K562 (cell line): ENCODE measurements around the gene FAM117A. TPM values are rescaled to one million over a fixed set of nuclear protein-coding genes. Genes with fewer than 3 reads are reported as not detected.

Experiments used
- ATAC-seq: fragments of 200-7000 bp; cut with Tn5 transposase; 3 replicates; pipeline ENCODE4 v1.9.1; 2020; ENCODE audit warnings: moderate library complexity
- BruUV-seq: library from RNA; stranded (reverse); fragments of 400-500 nt; replicated peaks from 2 replicates; lab custom pipeline; 2021; lab: Mats Ljungman, UMichigan
- CTCF ChIA-PET: fragments of 300-600 bp; formaldehyde crosslinking; extraction: SDS; loops from one replicate; lab custom pipeline; 2021; ENCODE audit warnings: low intra/inter-chr PET ratio; lab: Yijun Ruan, JAX
- POLR2A ChIA-PET: fragments of 300-600, 350-650 bp; sonication (Branson Sonifier 250); formaldehyde crosslinking; extraction: SDS; loops from one replicate; lab custom pipeline; 2021; ENCODE audit warnings: antibody characterized with exemption, inconsistent platforms; lab: Yijun Ruan, JAX
- DNase-seq, 4 experiments: peaks; one replicate each; pipeline versions ENCODE4 v3.0.0 to v3.0.0-alpha.2; 2011 to 2018; ENCODE audit warnings: low spot score in 3 of 4, mixed read lengths in 3 of 4; ENCODE audit errors: extremely low read depth in 1 of 4
- FAIRE-seq: peaks from 2 replicates; lab custom pipeline; 2011; peaks lifted over from hg19 to GRCh38; lab: Jason Lieb, UNC
- H2AFZ ChIP-seq: 2 replicates; pipeline ENCODE4 v1.6.0; 2011; ENCODE audit warnings: low read depth, low read length, control low read depth, inconsistent platforms
- H3K27ac ChIP-seq: fragments of 200-600 bp; 3 replicates; pipeline ENCODE4 v1.8.0; 2011; ENCODE audit warnings: low read depth, mild to moderate bottlenecking, control low read depth, inconsistent platforms, low read length, moderate library complexity, mixed read lengths; ENCODE audit errors: extremely low read depth
- H3K27me3 ChIP-seq, 2 experiments: fragments of 300-600 bp in 1 of 2; 2 replicates in 1 of 2; 3 replicates in 1 of 2; pipeline versions ENCODE4 v1.6.0 to v1.8.0; 2011; ENCODE audit warnings: inconsistent platforms in 2 of 2, low read length in 2 of 2, mild to moderate bottlenecking in 1 of 2, mixed read lengths in 1 of 2, moderate library complexity in 1 of 2; ENCODE audit not compliant: control insufficient read depth in 2 of 2, insufficient read depth in 2 of 2
- H3K36me3 ChIP-seq: fragments of 300-600 bp; 3 replicates; pipeline ENCODE4 v1.8.0; 2011; ENCODE audit warnings: mild to moderate bottlenecking, low read length, inconsistent platforms; ENCODE audit not compliant: control insufficient read depth, insufficient read depth
- H3K4me1 ChIP-seq, 2 experiments: fragments of 200-600 bp in 1 of 2; replicated peaks in 1 of 2; 2 replicates in 1 of 2; 3 replicates in 1 of 2; pipeline versions ENCODE4 v1.5.1 to v1.8.0; 2011; ENCODE audit warnings: inconsistent platforms in 2 of 2, low read length in 2 of 2, mild to moderate bottlenecking in 1 of 2, mixed read lengths in 1 of 2, moderate library complexity in 1 of 2; ENCODE audit not compliant: control insufficient read depth in 2 of 2, insufficient read depth in 2 of 2
- H3K4me2 ChIP-seq: 2 replicates; pipeline ENCODE4 v1.6.1; 2011; ENCODE audit warnings: low read length, control low read depth, inconsistent platforms, mixed read lengths; ENCODE audit not compliant: insufficient read depth
- H3K4me3 ChIP-seq: fragments of 200-600 bp; sonication (generic), shearing (Covaris generic); 2 replicates; pipeline ENCODE4 v1.5.1; 2016; ENCODE audit warnings: control low read depth, inconsistent platforms
- H3K79me2 ChIP-seq: fragments of 200-600 bp; 3 replicates; pipeline ENCODE4 v1.8.0; 2011; ENCODE audit warnings: low read length, inconsistent platforms; ENCODE audit not compliant: control insufficient read depth, insufficient read depth
- H3K9ac ChIP-seq, 2 experiments: 2 replicates each; pipeline versions ENCODE4 v1.6.0 to v1.6.1; 2011; ENCODE audit warnings: low read depth in 2 of 2, low read length in 2 of 2, control low read depth in 1 of 2, inconsistent platforms in 1 of 2, mild to moderate bottlenecking in 1 of 2, mixed read lengths in 1 of 2; ENCODE audit not compliant: insufficient read depth in 1 of 2
- H3K9me1 ChIP-seq: one replicate; pipeline ENCODE4 v1.6.0; 2011; ENCODE audit warnings: inconsistent platforms, mild to moderate bottlenecking, low read length, moderate library complexity; ENCODE audit not compliant: control insufficient read depth, insufficient read depth
- H3K9me3 ChIP-seq: replicated peaks from 2 replicates; pipeline ENCODE4 v1.5.1; 2011; ENCODE audit warnings: low read depth, low read length, inconsistent platforms; ENCODE audit not compliant: control insufficient read depth, insufficient read depth
- H4K20me1 ChIP-seq: replicated peaks from 2 replicates; pipeline ENCODE4 v1.6.1; 2011; ENCODE audit warnings: low read length, inconsistent platforms, mixed read lengths; ENCODE audit not compliant: control insufficient read depth, insufficient read depth
- BDP1 ChIP-seq: IDR thresholded peaks from 3 replicates; pipeline ENCODE4 v1.6.1; 2011; ENCODE audit not compliant: insufficient read length, insufficient read depth
- CHAMP1 ChIP-seq: fragments of 450-650 bp; IDR thresholded peaks from 2 replicates; pipeline ENCODE4 v1.6.1; 2016; ENCODE audit warnings: mild to moderate bottlenecking
- HLTF ChIP-seq: fragments of 450-650 bp; IDR thresholded peaks from 2 replicates; pipeline ENCODE4 v1.6.1; 2016
- MTF1 ChIP-seq: fragments of 250-450 bp; sonication (Bioruptor Pico); IDR thresholded peaks from 2 replicates; pipeline ENCODE4 v1.9.0; 2021; ENCODE audit warnings: moderate library complexity, mild to moderate bottlenecking, inconsistent platforms, borderline replicate concordance
- NR2F6 ChIP-seq: fragments of 450-650 bp; formaldehyde crosslinking; IDR thresholded peaks from 2 replicates; pipeline ENCODE4 v1.4.0; 2020; ENCODE audit warnings: mild to moderate bottlenecking
- RBFOX2 ChIP-seq: fragments of 200-400 bp; formaldehyde crosslinking; IDR thresholded peaks from 2 replicates; pipeline ENCODE4 v1.6.1; 2017; ENCODE audit warnings: low read depth, mild to moderate bottlenecking, low read length, moderate library complexity
- SAP30 ChIP-seq: fragments of 200-600 bp; sonication (generic); IDR thresholded peaks from 2 replicates; pipeline ENCODE4 v1.6.1; 2012; ENCODE audit warnings: borderline replicate concordance, low read depth, mild to moderate bottlenecking, moderate library complexity, low read length, control low read depth, inconsistent platforms; ENCODE audit not compliant: insufficient read depth, poor library complexity, severe bottlenecking
- STAT6 ChIP-seq: sonication (generic); formaldehyde crosslinking; IDR thresholded peaks from 2 replicates; pipeline ENCODE4 v1.8.1; 2023; ENCODE audit warnings: mild to moderate bottlenecking, missing genetic modification reagents
- TBL1XR1 ChIP-seq, 2 experiments: IDR thresholded peaks; 2 replicates each; pipeline ENCODE4 v1.6.1; 2012; ENCODE audit warnings: improper control_type of control experiment in 2 of 2, low read length in 2 of 2, mild to moderate bottlenecking in 1 of 2
- ZBTB7A ChIP-seq: IDR thresholded peaks from 2 replicates; pipeline ENCODE4 v1.6.1; 2011; ENCODE audit warnings: low read depth, mild to moderate bottlenecking, low read length, moderate library complexity, borderline replicate concordance; ENCODE audit not compliant: control insufficient read depth
- ZNF398 ChIP-seq: fragments of 250-450 bp; sonication (Bioruptor Pico); IDR thresholded peaks from 2 replicates; pipeline ENCODE4 v1.8.0; 2021; ENCODE audit warnings: moderate library complexity, mild to moderate bottlenecking, inconsistent platforms
- ZNF561 ChIP-seq: fragments of 450-650 bp; formaldehyde crosslinking; conservative IDR thresholded peaks from 2 replicates; pipeline ENCODE4 v1.4.0; 2020; ENCODE audit warnings: mild to moderate bottlenecking, moderate library complexity
- ZNF583 ChIP-seq: fragments of 250-450 bp; sonication (Bioruptor Pico); IDR thresholded peaks from 2 replicates; pipeline ENCODE4 v1.4.0; 2020
- ZNF766 ChIP-seq: fragments of 200-800 bp; sonication (Bioruptor generic); conservative IDR thresholded peaks from 2 replicates; pipeline ENCODE4 v1.6.1; 2016; ENCODE audit warnings: missing genetic modification characterization, missing compliant biosample characterization
- WGBS: fragments of 100-300 bp; shearing (Covaris generic); methylation state at CpG from one replicate; pipeline ENCODE4 v1.1.6; 2016; ENCODE audit warnings: low coverage, mixed read lengths; ENCODE audit not compliant: insufficient coverage; ENCODE audit errors: missing lambda C conversion rate; 5-methylcytosine and 5-hydroxymethylcytosine counted together
- in situ Hi-C: fragments of 300-500 bp; cut with MboI; formaldehyde crosslinking; loops from 4 replicates; pipeline ENCODE4 v1.15.0; 2018; ENCODE audit warnings: inconsistent platforms, mixed read lengths
- intact Hi-C: fragments of 100-400 bp; cut with micrococcal nuclease; formaldehyde crosslinking; loops from 2 replicates; pipeline ENCODE4 v1.14.2; 2022
- polyA plus RNA-seq, 8 experiments: library from polyadenylated mRNA; depleted of rRNA in 4 of 8; stranded (reverse) in 5 of 8; unstranded in 3 of 8; fragments of >200 nt; fragmentation: Nextera tagmentation in 2 of 8; fragmentation: Illumina TruSeq in 1 of 8; extraction: Ambion mirVana in 2 of 8; extraction: Trizol in 1 of 8; gene quantifications; 2 replicates each; pipeline versions ENCODE4 v1.2.1 to v1.2.3, GENCODE V29; 2011 to 2014; ENCODE audit warnings: inconsistent platforms in 1 of 8, missing spikeins in 1 of 8
- total RNA-seq, 7 experiments: library from RNA; depleted of rRNA in 6 of 7; stranded (reverse); fragments of >200 nt in 6 of 7; fragmentation: Illumina TruSeq in 2 of 7; extraction: Trizol in 2 of 7; gene quantifications; 2 replicates each; pipeline versions ENCODE4 v1.2.1 to v1.2.3, GENCODE V29; 2011 to 2021; ENCODE audit warnings: low replicate concordance in 1 of 7

Gene FAM117A
- total and polyA plus RNA-seq, 9 of the 15 experiments (the other 6 are each of a cell fraction or from before 2014, with no cell fraction given) = 3.1 to 79.7 (median 36.6) TPM

GRCh38 chr17:49699966-49700575 is 63.9 kb downstream of the FAM117A start (continued):
- TF ChIP-seq CHAMP1 (no peak), RBFOX2 (0 out of 2 replicates have a peak, but pooled peaks have one; percentile 11), ZNF766 (no peak), BDP1 (no peak), SAP30 (no peak), MTF1 (CRISPR knock-in tag) (no peak)

GRCh38 chr17:49698005-49698404 is 65.9 kb downstream of the FAM117A start:
- FAIRE-seq (no peak), DNase-seq (no peak), ATAC-seq (no peak)
- BruUV-seq = no TSS peak
- H3K27me3 ChIP-seq = no peaks in the 10 kb centered on the region; a peak in 1 of 5 replicates
- in situ Hi-C loops (loop anchor here (5.0 kb wide), 2 partner anchors 126 to 286 kb away; partner anchors contain the start of gene PHB1), intact Hi-C loops (loop anchor here (5.0 to 10.0 kb wide), 2 partner anchors 283 to 299 kb away; partner anchors contain the start of genes DLX3 and PHB1)
- H3K4me1 ChIP-seq = no peaks in the 10 kb centered on the region; a peak in 1 of 5 replicates
- H3K36me3 ChIP-seq = peaks cover 30% of the 10 kb centered on the region; the same call in 2 of the 3 replicates
- H3K9me1 ChIP-seq = no peaks in the 10 kb centered on the region
- no peaks in the 10 kb centered on the region for H3K79me2 ChIP-seq
- H2AFZ ChIP-seq = no peak overlapping the region
- H3K4me2 ChIP-seq = no peak overlapping the region
- H3K27ac ChIP-seq = no peak overlapping the region
- H3K4me3 ChIP-seq = no peak overlapping the region
- H4K20me1 ChIP-seq = no peaks in the 10 kb centered on the region; the same call in 1 of the 2 replicates
- H3K9me3 ChIP-seq = no peaks in the 10 kb centered on the region
- ChIA-PET POLR2A (interaction anchor here (0.8 to 3.5 kb wide), 5 partner anchors 9 to 118 kb away, joined by 3 to 23 read pairs (median 4); partner anchors contain the start of gene SLC35B1), CTCF (interaction anchor here (1.1 to 8.1 kb wide), 2 partner anchors 129 to 141 kb away, joined by 5 to 167 read pairs; no protein-coding TSS in a partner anchor)
- no peak overlapping the region for H3K9ac ChIP-seq
- WGBS = 23% methylated on average over 6 of the region's 6 CpGs
- TF ChIP-seq ZNF583 (CRISPR knock-in tag) = no peak
- TF ChIP-seq ZBTB7A = no peak
- TF ChIP-seq NR2F6 = no peak
- TF ChIP-seq TBL1XR1 (IDR thresholded peaks at IDR 0.05; ENCODE audit: low read length in 2 of 2) = no peak
- TF ChIP-seq ZNF398 (CRISPR knock-in tag) = no peak
- no peak for TF ChIP-seq HLTF
- TF ChIP-seq STAT6 (CRISPR knock-in tag) = no peak
- no peak for TF ChIP-seq ZNF561 (CRISPR knock-in tag)
